IPS-11a (cell line): ENCODE data around the gene BANK1.

Source experiments
- H3K4me3 ChIP-seq: one replicate; pipeline ENCODE4 v1.5.1; 2013; ENCODE audit warnings: low read depth, low read length, control low read depth

The BANK1 gene

DNA sequence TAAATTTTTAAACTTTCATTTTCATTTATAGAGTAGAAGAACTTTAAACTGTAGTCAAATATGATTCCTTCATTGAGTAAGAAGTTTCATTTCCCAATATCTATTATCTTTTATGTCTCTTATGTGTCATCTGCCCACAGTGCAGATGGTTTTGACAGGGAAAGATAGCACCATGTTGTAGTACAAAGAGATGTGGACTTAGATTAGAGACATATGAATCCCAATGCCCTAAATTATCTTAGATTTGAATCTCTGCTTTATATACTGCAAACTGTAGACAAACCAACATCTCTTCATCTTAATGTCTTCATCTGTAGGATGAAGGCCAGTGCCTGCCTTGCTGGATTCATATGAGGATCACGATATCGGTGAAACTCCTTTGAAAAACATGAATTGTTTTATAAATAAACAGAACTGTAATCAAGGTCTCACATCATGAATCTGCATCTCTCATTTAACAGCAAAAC, 217.5 kb downstream of the BANK1 start:
- no peak overlapping the region for H3K4me3 ChIP-seq

- H3K4me3 ChIP-seq = no peak overlapping the region
Measured at GRCh38 chr4:102008711-102009110, 218.2 kb downstream of the BANK1 start.

DNA sequence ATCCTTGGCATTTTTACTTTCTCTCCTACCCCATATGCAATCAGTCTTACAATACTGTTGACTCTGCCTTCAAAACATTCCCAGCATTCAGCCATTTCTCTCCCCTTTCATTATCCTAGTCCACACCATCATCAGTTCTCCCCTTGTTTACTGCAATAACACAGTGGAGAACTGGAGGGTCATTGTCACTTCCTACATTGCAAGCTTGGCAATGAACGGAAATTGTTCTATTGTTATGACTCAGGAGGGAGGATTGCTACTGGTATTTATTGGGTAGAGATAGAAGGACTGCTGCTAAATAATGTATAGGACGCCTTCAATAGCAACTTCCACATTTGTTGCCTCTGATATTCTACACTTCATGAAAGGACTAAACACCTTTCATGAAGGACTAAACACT, 231.8 kb downstream of the BANK1 start:
- no peak overlapping the region for H3K4me3 ChIP-seq

DNA sequence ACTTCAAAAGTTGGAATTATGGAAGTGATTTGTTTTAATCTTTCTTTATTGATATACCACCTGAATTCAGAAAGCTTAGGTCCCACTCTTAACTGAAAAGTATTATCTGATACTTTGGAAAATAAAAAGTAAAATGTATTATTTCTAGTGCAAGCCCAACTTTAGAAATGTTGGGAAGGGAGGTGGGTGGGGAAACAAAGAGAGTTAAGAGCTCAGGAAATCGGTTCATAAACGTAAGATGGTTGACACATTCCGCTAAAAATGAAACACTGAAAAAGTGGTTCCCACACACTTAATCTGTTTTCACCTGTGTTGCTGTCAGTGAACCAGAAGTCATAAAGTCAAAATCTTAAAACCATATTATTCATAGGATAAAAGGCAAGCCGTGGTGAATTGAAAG, 237.4 kb downstream of the BANK1 start:
- H3K4me3 ChIP-seq = no peak overlapping the region

DNA sequence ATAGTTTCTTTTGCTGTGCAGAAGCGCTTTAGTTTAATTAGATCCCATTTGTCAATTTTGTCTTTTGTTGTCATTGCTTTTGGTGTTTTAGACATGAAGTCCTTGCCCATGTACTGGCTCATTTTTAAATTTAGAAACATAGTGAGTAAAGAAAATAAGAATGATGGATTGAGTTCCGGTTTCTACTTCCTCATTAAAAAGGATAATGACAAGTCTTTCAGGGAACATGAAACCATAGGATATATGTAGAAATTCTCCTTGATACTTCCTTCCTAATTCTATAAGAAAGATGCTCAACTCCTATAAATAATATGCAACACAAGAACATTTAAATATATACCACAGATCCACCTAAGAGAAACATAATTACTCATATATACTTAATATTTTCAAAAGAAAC, 240.9 kb downstream of the BANK1 start:
- H3K4me3 ChIP-seq = no peak overlapping the region

DNA sequence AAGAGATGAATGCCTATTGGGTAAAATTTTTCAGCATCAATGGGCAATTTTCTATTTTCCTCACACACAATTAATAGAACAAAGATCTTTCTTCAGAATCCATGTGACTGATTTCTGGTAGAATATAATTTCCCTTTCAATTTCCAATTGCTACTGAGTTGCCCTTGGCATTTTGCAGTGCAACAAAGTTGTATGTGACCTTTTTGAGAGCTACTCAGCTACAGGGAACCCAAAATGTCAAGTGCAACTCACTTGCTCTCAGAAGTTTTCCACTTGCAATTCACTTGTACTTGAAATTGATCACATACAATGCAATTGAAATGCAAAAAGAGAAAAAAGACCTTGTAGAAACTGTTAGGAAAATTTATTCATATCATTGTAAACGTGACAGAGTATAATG, 245.5 kb downstream of the BANK1 start:
- H3K4me3 ChIP-seq = no peak overlapping the region

DNA sequence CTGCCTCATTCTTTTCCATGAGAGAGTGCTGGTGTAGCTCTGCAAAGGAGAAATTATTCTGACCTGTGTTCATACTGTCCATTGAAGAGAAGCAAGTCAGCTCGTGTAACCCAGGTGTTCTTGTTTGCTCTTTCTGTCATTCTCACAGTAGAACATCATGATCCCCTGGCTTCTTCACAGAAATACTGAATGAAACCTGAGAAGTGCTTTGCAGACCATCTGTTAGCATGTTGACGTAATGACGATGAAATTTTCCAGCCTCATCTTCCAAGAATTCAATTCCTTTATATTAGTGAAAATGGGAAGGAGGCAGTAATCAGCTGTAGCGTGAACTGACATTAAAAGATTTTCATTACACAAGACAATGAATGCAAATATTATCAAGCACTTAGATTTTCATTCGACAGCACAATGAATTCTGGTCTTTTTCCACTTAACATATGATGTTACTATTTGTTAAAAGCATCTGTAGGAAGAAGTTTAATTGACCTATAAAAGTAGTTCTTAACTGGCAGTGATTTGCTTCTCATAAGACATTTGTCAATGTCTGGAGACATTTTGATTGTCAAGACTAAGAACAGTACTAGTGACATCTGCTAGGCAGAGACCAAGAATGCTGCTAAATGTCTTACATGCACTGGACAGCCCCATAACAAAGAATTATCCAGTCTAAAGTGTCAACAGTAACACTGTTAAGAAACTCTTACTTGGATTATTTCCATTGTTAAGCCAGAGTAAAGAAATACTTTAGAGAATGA, 246.3 kb downstream of the BANK1 start:
- no peak overlapping the region for H3K4me3 ChIP-seq

DNA sequence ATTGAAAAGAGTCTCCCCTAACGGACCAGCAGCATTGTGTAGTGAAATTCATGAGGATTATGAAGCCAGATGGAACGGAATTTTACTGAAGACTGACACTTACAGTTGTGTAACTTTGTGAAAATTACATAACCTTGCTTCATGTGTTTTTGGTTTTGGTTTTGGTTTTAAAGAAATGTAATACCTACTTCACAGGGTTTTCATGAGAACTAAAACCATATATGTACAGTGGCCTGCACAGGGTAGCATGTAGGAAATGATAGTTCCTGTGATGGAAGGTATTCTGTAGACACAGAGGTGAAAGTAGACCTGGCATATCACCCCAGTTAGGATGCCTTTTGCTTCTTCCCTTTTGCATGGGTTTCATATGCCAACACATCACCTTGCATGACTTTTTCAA, 247.0 kb downstream of the BANK1 start:
- H3K4me3 ChIP-seq = no peak overlapping the region

DNA sequence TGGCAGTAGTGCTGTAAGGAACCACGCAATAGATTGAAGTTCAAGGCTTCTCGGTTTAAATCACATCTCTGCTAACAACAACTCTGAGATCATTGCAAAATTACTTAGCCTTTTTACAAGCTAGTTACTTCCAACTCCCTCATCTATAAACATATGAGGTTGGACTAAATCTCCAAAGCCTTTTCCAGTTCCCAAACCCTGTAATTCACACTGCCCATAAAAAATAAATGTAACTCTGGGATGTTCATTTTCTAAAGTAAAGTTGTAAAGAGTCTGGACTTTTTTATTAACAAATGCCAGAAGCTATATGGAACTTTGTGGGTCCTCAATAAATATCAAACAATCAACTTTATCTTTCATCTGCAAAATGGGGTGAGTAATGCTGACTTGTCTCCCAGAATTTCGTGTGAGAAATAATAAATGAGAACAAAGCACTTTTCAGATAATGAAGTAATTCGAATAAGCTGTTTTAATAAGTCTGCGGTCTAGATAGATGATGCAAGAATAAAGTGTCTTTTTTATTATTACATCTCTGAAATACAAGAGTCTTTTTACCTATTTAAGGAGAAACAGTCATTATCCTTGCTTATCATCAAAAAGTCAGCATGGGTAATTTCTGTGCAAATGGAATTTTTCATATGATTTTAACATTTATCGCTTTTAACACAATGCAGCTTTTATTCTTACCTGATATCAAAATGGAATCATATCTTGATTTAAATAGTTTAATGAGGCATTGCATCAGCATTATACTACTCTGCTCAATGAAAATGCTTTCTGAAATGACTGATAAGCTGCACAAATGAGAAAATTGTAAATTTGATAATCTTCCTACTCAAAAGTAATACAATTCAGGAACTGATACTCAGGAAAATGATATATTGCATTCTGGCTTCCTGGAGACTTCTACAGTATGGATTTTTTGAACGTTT, 252.6 kb downstream of the BANK1 start:
- no peak overlapping the region for H3K4me3 ChIP-seq

- no peak overlapping the region for H3K4me3 ChIP-seq
Measured at GRCh38 chr4:102047616-102048015, 257.1 kb downstream of the BANK1 start.

DNA sequence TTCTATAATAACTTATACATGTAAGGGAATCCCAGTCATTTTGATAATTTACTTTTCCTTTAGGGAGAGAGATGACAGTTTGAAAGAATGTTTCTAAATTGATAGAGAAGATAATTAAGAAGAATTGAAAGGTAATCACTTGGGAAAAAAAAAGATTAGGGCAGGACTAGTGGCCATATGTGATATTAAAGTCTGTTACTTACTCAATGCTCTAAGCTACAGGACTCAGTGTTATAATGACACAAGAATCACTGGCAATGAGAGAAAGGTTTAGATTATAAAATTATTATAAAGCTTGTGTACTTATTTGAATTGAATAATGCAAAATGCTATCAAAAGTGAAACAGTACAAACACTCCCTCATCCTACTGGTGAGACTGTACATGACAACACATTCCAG, 265.3 kb downstream of the BANK1 start:
- H3K4me3 ChIP-seq = no peak overlapping the region

GRCh38 chr4:102057122-102057521, 266.6 kb downstream of the BANK1 start:
- no peak overlapping the region for H3K4me3 ChIP-seq

DNA sequence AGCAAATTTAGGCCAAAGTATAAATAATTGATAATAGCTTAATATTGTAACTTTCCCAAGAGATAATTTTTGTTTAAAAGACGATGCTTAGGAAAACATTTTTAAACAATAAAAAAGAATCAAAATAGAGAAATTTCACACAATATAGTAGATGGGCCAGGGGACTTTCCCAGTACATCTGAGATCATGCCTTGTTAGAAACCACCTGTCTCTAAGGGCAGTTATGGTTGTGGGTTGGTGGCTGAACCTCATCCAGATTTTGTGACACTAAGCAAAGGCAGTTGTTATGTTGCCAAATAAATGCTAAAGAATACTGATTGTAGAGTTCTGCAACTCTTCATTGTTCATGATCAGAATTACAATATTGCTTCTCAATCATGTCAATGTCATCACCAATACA, 270.6 kb downstream of the BANK1 start:
- no peak overlapping the region for H3K4me3 ChIP-seq

- H3K4me3 ChIP-seq = no peak overlapping the region
Measured at GRCh38 chr4:102064747-102065442, 274.4 kb downstream of the BANK1 start.

- H3K4me3 ChIP-seq = no peak overlapping the region
Measured at GRCh38 chr4:102076622-102077021, 286.1 kb downstream of the BANK1 start.

DNA sequence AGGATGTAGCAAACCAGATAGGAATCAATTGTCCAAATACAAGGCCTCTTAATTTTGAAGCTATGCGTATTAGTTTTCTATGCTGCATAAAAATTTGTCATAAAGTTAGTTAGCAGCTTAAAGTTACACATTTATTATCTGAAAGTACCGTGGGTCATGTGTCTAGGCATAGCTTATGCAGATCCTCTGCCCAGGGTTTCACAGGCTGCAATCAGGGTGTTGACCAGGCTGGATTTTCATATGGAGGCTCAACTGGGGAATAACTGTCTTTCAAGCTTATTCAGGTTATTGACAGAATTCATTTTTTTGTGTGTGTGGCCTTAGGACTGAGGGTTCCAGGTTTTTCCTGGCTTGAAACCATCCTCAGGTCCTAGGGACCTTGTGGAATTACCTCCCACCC, 289.7 kb downstream of the BANK1 start:
- no peak overlapping the region for H3K4me3 ChIP-seq

DNA sequence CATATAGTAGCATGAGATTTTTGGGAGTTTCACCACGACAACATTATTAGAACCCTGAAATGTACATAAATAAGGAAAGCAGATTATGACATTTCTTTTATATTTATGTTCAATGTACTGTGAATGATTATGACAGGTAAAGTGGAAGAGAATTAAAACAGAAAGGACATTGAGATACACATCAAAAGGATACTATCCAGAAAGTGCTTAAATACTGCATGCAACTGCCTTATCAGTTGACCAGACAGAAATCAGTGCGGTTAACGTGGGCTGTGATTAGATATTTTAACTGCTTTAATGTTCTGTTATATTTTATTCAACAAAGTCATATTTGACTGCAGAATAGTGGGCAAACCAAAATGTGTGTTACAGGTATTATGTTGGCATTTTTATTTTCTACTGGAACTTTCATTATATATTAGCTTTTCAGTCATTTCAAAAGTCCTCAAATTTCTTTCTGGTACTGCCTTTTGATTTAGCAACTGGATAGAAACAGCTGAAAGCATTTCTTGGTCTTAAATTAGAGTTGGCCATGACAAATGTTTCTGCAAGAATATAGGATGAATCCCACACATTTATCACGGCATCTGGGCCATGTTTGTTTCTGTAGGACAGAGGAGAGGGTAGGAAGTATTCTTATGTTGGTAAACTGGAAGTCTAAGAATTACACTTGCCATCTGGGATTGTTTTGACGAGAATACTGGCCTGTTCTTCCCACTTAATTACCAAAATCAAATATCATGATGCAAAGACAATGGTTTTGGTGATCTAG, 299.5 kb downstream of the BANK1 start:
- no peak overlapping the region for H3K4me3 ChIP-seq

DNA sequence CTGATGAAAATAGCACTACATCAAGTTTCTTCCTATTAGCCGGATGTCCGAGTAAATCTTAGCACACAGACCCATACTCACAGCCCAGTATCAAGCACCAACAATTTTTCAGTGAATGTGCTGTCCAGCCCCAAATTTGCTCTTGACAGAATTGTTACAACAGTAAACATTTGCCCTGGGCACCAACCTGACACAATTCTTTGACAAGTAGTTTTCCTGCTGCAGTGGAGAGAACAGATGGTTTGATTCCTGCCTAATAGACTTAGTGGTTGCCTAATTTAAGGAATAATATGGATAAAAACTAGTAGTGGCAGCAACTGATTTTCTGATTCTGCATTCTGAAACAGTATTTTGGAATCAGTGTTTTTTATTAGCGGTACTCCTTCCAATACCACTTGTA, 301.1 kb downstream of the BANK1 start:
- H3K4me3 ChIP-seq = no peak overlapping the region

DNA sequence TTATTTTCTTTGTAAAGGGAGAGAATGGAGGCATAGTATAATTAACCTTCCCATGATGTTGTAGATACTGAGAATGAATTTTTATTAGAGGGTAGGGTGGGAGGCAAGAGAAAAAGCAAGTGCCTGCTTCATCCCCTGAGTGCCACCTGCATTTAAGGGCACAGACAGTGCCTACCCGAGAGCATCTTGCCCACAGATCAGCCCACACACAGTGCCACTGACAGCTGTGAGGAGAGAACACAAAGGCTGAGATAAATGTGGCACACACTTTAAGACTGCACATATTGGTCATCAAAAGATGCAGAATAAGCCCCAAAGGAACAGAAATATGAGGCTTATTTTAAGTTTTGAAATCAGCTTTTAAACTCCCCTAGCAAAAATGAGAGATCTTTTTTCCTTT, 304.0 kb downstream of the BANK1 start:
- no peak overlapping the region for H3K4me3 ChIP-seq

DNA sequence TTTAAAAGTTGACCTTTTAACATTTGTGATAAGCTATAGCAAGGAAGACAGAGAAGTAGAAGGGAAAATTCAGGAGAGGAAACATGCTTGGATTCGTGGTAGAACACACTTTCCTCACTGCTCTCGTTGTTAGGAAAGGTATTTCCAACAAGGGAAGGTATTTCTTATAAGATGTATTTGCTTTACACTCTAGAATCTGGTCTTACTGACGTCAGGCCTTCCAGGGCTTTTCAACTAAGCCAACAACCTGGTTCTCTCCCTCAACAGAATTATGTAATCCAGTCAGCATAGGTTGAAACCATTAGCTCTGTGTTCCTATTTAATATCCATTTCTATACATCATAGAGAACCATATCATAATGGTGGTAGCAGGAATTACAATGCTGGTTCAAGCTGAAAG, 312.8 kb downstream of the BANK1 start:
- H3K4me3 ChIP-seq = no peak overlapping the region

DNA sequence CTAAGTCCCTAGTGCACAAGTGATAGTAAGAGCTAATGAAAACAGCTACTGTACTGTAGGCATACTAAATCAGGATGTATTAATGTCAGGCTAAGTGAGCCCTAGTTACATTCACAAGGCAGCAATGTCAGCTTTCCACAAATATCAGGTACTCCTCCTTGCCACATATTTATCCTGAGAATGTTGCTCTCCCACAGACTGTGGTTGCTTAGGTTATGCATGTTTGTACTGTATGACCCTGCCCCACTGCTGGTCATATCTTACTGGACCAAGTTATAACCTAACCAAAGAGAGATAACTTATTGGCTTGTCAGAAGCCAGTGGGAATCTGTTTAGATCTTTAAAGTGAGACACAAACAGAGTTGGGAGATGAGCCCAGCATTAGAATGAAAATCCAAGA, 313.7 kb downstream of the BANK1 start:
- H3K4me3 ChIP-seq = no peak overlapping the region
